HEK293 (cell line): ENCODE measurements around the gene EML3.

Experiments used
- CTCF ChIA-PET: fragments of 350-600 bp; formaldehyde crosslinking; extraction: SDS; loops from one replicate; lab custom pipeline; 2021; ENCODE audit warnings: antibody characterized with exemption; lab: Yijun Ruan, JAX
- POLR2A ChIA-PET: fragments of 300-600 bp; formaldehyde crosslinking; extraction: SDS; loops from one replicate; lab custom pipeline; 2020; ENCODE audit warnings: antibody characterized with exemption, inconsistent platforms; lab: Yijun Ruan, JAX
- H3K27ac ChIP-seq: fragments of 200-500 bp; sonication (Bioruptor generic); 2 replicates; pipeline ENCODE4 v1.5.1; 2014; ENCODE audit warnings: low read depth, low read length, control low read depth, inconsistent platforms; ENCODE audit errors: extremely low read depth
- H3K36me3 ChIP-seq, 2 experiments: fragments of 200-500 bp in 1 of 2; sonication (Bioruptor generic) in 1 of 2; 1 replicate in 1 of 2; 2 replicates in 1 of 2; pipeline ENCODE4 v1.5.1; 2014 to 2017; ENCODE audit warnings: inconsistent platforms in 2 of 2, low read length in 2 of 2; ENCODE audit not compliant: control insufficient read depth in 2 of 2, insufficient read depth in 1 of 2
- H3K4me1 ChIP-seq: fragments of 200-500 bp; sonication (Bioruptor generic); 2 replicates; pipeline ENCODE4 v1.5.1; 2014; ENCODE audit warnings: mild to moderate bottlenecking, low read length, inconsistent platforms; ENCODE audit not compliant: control insufficient read depth, insufficient read depth
- H3K4me3 ChIP-seq: 2 replicates; pipeline ENCODE4 v1.5.1; 2011; ENCODE audit warnings: low read depth, mild to moderate bottlenecking, control low read depth, low read length, moderate library complexity
- H3K9me3 ChIP-seq: fragments of 200-500 bp; sonication (Bioruptor generic); 2 replicates; pipeline ENCODE4 v1.5.1; 2014; ENCODE audit warnings: low read depth, low read length, inconsistent platforms; ENCODE audit not compliant: control insufficient read depth, insufficient read depth
- EGR2 ChIP-seq: fragments of 450-650 bp; formaldehyde crosslinking; IDR thresholded peaks from 2 replicates; pipeline ENCODE4 v1.5.1; 2016; ENCODE audit warnings: low read depth, missing biosample characterization, missing genetic modification characterization
- GLIS1 ChIP-seq: fragments of 450-650 bp; formaldehyde crosslinking; IDR thresholded peaks from 2 replicates; pipeline ENCODE4 v1.5.1; 2016; ENCODE audit warnings: missing biosample characterization, missing genetic modification characterization
- GLIS2 ChIP-seq: fragments of 450-650 bp; formaldehyde crosslinking; IDR thresholded peaks from 2 replicates; pipeline ENCODE4 v1.5.1; 2016; ENCODE audit warnings: missing biosample characterization, missing genetic modification characterization
- IKZF3 ChIP-seq: fragments of 450-650 bp; IDR thresholded peaks from 2 replicates; pipeline ENCODE4 v1.5.0; 2018; ENCODE audit warnings: missing biosample characterization, mild to moderate bottlenecking, missing genetic modification characterization, moderate library complexity
- ZBTB7A ChIP-seq: fragments of 450-650 bp; formaldehyde crosslinking; IDR thresholded peaks from 2 replicates; pipeline ENCODE4 v1.5.1; 2016; ENCODE audit warnings: low read depth, missing biosample characterization, missing genetic modification characterization
- ZIC2 ChIP-seq: fragments of 450-650 bp; formaldehyde crosslinking; IDR thresholded peaks from 2 replicates; pipeline ENCODE4 v1.5.1; 2016; ENCODE audit warnings: missing biosample characterization, missing genetic modification characterization
- ZNF10 ChIP-seq: fragments of 450-650 bp; formaldehyde crosslinking; IDR thresholded peaks from 2 replicates; pipeline ENCODE4 v1.5.1; 2017; ENCODE audit warnings: missing biosample characterization, missing genetic modification characterization
- ZNF350 ChIP-seq: fragments of 450-650 bp; formaldehyde crosslinking; IDR thresholded peaks from 2 replicates; pipeline ENCODE4 v1.5.0; 2017; ENCODE audit warnings: missing biosample characterization, mild to moderate bottlenecking, missing genetic modification characterization
- ZNF624 ChIP-seq: fragments of 450-650 bp; formaldehyde crosslinking; IDR thresholded peaks from 2 replicates; pipeline ENCODE4 v1.5.1; 2017; ENCODE audit warnings: missing biosample characterization, missing genetic modification characterization
- ZNF768 ChIP-seq: fragments of 450-650 bp; formaldehyde crosslinking; IDR thresholded peaks from 2 replicates; pipeline ENCODE4 v1.5.1; 2018; ENCODE audit warnings: missing biosample characterization, mild to moderate bottlenecking, missing genetic modification characterization
- TF ChIP-seq, protein P1 (sequence below): sonication (generic); formaldehyde crosslinking; IDR thresholded peaks from 2 replicates; pipeline ENCODE4 v1.8.1; 2022; ENCODE audit warnings: mild to moderate bottlenecking, moderate library complexity, missing genetic modification reagents
- TF ChIP-seq, protein P2 (sequence below): fragments of 450-650 bp; formaldehyde crosslinking; IDR thresholded peaks from 2 replicates; pipeline ENCODE4 v1.5.1; 2016; ENCODE audit warnings: missing biosample characterization, missing genetic modification characterization
- TF ChIP-seq, protein P3 (sequence below): fragments of 450-650 bp; formaldehyde crosslinking; IDR thresholded peaks from 2 replicates; pipeline ENCODE4 v1.5.1; 2017; ENCODE audit warnings: missing biosample characterization, mild to moderate bottlenecking, missing genetic modification characterization, moderate library complexity

The EML3 gene

DNA sequence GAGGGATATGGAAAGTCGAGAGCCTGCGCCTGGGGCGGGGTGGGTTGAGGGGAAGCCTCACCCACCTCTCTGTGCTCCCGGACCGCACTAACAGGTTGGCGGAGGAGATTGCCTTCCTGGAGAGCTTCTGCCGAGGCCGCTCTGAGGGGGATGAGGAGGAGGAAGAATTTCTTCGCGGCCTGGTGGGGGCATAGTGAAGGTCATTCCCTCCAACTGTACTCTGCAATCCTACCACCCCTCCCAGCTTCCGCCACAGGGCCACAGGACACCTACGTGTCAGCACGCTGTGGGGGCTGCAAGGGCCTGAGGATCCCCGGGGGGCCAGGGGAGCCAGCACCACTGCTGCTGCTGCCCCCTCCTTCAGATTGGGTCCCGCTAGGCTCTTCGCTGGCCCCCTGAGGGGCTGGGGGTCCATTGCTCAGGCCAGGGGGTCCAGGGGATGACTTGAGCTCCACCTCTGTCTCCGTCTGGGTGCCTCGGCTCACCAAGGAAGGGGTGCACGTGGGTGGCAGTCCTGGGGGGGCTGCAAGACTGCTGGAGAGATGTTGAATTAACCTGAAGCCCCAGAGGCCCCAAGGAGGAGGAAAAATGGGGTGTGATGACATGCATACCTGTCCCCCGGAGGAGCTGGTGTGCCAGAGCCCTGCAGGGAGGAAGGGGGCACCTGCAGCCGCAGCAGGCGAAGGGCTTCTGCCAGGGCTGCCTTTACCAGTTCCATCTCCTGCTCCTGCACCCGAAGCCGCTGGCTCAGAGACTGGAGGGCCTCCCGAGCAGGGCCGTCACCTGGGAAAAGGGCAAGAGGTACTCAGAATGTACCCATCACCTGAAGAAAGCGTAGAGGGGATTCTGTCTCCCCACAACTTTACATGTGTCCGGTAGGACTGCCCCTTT lies 1.5 kb downstream of the EML3 start:
- ChIA-PET CTCF (interaction anchor here (0.6 to 3.2 kb wide), 23 partner anchors 8 to 1438 kb away, joined by 3 to 19 read pairs (median 4); partner anchors contain the start of genes B3GAT3, C11orf98, CSKMT and MTA2), POLR2A (interaction anchor here (0.7 to 4.1 kb wide), 11 partner anchors 10 to 244 kb away, joined by 3 to 31 read pairs (median 5); partner anchors contain the start of genes B3GAT3, C11orf98, CSKMT and EEF1G)
- Histone ChIP-seq H3K4me3 (peak overlapping the region; percentile 55), H3K36me3 (peaks cover 0 to 46% of the 10 kb centered on the region in 2 experiments; a peak in 1 of 3 replicates), H3K9me3 (no peaks in the 10 kb centered on the region), H3K27ac (no peak overlapping the region), H3K4me1 (no peaks in the 10 kb centered on the region)
- TF ChIP-seq GLIS1 (tag by site-specific recombination) (peak; percentile 51; the same call in 1 of the 2 replicates), GLIS2 (tag by site-specific recombination) (peak; percentile 57), ZNF10 (tag by site-specific recombination) (peak; percentile 69; the same call in 1 of the 2 replicates), EGR2 (peak; percentile 38; the same call in 1 of the 2 replicates), ZIC2 (tag by site-specific recombination) (peak; percentile 10; the same call in 1 of the 2 replicates)
- TF ChIP-seq, protein P1, sequence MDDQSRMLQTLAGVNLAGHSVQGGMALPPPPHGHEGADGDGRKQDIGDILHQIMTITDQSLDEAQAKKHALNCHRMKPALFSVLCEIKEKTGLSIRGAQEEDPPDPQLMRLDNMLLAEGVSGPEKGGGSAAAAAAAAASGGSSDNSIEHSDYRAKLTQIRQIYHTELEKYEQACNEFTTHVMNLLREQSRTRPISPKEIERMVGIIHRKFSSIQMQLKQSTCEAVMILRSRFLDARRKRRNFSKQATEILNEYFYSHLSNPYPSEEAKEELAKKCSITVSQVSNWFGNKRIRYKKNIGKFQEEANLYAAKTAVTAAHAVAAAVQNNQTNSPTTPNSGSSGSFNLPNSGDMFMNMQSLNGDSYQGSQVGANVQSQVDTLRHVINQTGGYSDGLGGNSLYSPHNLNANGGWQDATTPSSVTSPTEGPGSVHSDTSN (CRISPR knock-in tag): no peak
- TF ChIP-seq, protein P2, sequence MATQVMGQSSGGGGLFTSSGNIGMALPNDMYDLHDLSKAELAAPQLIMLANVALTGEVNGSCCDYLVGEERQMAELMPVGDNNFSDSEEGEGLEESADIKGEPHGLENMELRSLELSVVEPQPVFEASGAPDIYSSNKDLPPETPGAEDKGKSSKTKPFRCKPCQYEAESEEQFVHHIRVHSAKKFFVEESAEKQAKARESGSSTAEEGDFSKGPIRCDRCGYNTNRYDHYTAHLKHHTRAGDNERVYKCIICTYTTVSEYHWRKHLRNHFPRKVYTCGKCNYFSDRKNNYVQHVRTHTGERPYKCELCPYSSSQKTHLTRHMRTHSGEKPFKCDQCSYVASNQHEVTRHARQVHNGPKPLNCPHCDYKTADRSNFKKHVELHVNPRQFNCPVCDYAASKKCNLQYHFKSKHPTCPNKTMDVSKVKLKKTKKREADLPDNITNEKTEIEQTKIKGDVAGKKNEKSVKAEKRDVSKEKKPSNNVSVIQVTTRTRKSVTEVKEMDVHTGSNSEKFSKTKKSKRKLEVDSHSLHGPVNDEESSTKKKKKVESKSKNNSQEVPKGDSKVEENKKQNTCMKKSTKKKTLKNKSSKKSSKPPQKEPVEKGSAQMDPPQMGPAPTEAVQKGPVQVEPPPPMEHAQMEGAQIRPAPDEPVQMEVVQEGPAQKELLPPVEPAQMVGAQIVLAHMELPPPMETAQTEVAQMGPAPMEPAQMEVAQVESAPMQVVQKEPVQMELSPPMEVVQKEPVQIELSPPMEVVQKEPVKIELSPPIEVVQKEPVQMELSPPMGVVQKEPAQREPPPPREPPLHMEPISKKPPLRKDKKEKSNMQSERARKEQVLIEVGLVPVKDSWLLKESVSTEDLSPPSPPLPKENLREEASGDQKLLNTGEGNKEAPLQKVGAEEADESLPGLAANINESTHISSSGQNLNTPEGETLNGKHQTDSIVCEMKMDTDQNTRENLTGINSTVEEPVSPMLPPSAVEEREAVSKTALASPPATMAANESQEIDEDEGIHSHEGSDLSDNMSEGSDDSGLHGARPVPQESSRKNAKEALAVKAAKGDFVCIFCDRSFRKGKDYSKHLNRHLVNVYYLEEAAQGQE (tag by site-specific recombination): no peak

DNA sequence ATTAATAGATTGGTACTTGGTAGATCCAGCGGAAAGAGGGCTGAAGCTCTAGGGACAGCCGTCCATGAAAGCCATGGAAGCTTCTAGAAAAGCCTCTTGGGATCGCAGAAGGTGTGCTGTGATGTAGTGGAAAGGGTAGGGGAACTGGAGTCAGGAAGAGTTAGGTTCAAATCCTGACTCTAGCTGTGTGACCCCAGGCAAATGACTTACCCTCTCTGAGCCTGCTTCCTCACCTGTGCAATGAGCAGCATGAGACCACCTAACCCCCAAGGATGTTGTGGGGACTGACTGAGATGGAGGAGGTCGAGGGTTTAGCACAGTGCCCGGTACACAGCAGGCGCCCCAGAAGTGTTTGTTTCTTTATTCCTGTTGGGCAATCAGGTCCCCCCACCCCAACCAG lies 2.2 kb downstream of the EML3 start:
- ChIA-PET CTCF (interaction anchor here (0.6 to 3.2 kb wide), 5 partner anchors 11 to 216 kb away, joined by 3 to 19 read pairs (median 4); partner anchors contain the start of genes B3GAT3 and TUT1), POLR2A (interaction anchor here (0.7 to 4.1 kb wide), 5 partner anchors 9 to 37 kb away, joined by 3 to 31 read pairs (median 13); partner anchors contain the start of genes B3GAT3, EEF1G, MTA2 and TUT1)
- Histone ChIP-seq H3K36me3 (peaks cover 0 to 48% of the 10 kb centered on the region in 2 experiments; a peak in 1 of 3 replicates), H3K9me3 (no peaks in the 10 kb centered on the region), H3K4me3 (no peak overlapping the region), H3K4me1 (no peaks in the 10 kb centered on the region), H3K27ac (no peak overlapping the region)
- TF ChIP-seq IKZF3 (no peak), ZNF624 (tag by site-specific recombination) (no peak), ZNF768 (tag by site-specific recombination) (peak; percentile 82; the same call in 1 of the 2 replicates)
- TF ChIP-seq, protein P3, sequence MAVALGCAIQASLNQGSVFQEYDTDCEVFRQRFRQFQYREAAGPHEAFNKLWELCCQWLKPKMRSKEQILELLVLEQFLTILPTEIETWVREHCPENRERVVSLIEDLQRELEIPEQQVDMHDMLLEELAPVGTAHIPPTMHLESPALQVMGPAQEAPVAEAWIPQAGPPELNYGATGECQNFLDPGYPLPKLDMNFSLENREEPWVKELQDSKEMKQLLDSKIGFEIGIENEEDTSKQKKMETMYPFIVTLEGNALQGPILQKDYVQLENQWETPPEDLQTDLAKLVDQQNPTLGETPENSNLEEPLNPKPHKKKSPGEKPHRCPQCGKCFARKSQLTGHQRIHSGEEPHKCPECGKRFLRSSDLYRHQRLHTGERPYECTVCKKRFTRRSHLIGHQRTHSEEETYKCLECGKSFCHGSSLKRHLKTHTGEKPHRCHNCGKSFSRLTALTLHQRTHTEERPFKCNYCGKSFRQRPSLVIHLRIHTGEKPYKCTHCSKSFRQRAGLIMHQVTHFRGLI (tag by site-specific recombination): no peak

DNA sequence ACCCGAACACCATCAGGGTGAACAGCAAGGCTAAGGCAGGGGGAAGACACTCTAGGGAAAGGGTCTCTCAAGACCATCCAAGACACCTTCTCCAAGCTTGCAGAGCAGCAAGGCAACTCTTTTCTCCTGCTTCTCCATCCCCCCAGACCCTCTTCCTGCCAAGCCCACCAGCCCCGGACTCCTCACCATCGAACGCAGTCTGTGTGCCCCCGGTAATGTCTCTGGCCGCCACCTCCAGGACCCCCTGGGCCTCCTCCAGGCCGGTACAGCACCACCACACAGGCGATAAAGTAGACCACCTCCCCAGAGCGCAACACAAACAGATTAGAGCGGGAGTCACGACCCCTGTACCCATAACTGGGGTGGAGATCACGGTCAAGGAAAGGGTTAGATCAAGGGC lies 3.8 kb downstream of the EML3 start:
- Histone ChIP-seq H3K36me3 (peaks cover 0 to 50% of the 10 kb centered on the region in 2 experiments; a peak in 1 of 3 replicates), H3K4me3 (no peak overlapping the region), H3K9me3 (no peaks in the 10 kb centered on the region), H3K27ac (no peak overlapping the region)
- TF ChIP-seq ZNF350 (tag by site-specific recombination) (no peak), ZBTB7A (no peak)
- TF ChIP-seq, all 188 proteins: peak for 0
- no peaks in the 10 kb centered on the region for H3K4me1 ChIP-seq
- CTCF ChIA-PET: interaction anchor here (1.6 to 2.1 kb wide), 2 partner anchors 15 to 184 kb away, joined by 3 to 9 read pairs; no protein-coding TSS in a partner anchor
- POLR2A ChIA-PET: interaction anchor here (1.2 to 3.6 kb wide), 3 partner anchors 17 to 35 kb away, joined by 3 to 28 read pairs (median 7); partner anchors contain the start of genes EEF1G and TUT1
